Measurements from ENCODE around the gene TNN.
"Not testable (repeated sequence)": the region's sequence is repeated elsewhere in the genome, so short reads cannot be mapped to it uniquely, and the experiment has no call there.

TNN gene, protein sequence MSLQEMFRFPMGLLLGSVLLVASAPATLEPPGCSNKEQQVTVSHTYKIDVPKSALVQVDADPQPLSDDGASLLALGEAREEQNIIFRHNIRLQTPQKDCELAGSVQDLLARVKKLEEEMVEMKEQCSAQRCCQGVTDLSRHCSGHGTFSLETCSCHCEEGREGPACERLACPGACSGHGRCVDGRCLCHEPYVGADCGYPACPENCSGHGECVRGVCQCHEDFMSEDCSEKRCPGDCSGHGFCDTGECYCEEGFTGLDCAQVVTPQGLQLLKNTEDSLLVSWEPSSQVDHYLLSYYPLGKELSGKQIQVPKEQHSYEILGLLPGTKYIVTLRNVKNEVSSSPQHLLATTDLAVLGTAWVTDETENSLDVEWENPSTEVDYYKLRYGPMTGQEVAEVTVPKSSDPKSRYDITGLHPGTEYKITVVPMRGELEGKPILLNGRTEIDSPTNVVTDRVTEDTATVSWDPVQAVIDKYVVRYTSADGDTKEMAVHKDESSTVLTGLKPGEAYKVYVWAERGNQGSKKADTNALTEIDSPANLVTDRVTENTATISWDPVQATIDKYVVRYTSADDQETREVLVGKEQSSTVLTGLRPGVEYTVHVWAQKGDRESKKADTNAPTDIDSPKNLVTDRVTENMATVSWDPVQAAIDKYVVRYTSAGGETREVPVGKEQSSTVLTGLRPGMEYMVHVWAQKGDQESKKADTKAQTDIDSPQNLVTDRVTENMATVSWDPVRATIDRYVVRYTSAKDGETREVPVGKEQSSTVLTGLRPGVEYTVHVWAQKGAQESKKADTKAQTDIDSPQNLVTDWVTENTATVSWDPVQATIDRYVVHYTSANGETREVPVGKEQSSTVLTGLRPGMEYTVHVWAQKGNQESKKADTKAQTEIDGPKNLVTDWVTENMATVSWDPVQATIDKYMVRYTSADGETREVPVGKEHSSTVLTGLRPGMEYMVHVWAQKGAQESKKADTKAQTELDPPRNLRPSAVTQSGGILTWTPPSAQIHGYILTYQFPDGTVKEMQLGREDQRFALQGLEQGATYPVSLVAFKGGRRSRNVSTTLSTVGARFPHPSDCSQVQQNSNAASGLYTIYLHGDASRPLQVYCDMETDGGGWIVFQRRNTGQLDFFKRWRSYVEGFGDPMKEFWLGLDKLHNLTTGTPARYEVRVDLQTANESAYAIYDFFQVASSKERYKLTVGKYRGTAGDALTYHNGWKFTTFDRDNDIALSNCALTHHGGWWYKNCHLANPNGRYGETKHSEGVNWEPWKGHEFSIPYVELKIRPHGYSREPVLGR (N-terminal part only)

DNA sequence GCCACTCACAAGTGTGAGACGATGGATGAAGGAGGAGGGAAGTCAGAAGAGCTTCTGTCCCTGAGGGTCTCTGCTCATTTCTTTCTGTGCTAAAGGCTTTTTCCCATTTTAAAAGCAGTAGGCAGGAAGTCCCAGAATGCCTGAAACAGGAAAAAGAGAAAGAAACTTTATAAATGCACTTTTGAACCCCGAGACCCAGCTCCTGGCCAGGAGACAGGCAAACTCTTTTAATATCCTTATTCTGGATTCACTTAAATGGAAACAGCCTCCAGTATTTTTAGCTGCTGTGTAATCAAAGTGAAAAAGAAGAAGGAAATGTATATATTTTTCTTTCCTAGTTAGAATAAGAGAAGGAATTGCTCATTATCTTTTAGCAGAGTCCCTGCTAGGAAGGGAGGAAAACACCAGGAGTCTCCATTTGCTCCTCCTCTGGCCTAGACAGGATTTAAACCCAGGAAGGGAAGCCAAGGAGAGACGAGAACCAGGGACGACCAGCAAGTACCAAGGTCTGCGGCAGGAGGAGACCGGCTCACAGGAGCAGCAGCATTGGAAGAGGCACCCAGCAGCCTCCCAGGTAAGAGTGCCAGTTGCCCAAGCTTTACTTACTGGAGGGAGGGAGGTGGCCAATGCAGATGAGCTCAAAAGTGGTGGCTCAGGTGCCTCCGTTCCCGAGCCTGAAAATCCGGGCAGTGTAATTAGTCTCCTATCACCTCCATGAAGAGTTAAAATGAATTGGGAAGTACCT is at the start of gene TNN:
Gene TNN, plus strand, starts transcription at position 472 of the 745 bp plus-strand sequence. CDS start 9,586 bp downstream, outside the sequence.
- no peak for DNase-seq (ENCODE audit: low read depth)

DNA sequence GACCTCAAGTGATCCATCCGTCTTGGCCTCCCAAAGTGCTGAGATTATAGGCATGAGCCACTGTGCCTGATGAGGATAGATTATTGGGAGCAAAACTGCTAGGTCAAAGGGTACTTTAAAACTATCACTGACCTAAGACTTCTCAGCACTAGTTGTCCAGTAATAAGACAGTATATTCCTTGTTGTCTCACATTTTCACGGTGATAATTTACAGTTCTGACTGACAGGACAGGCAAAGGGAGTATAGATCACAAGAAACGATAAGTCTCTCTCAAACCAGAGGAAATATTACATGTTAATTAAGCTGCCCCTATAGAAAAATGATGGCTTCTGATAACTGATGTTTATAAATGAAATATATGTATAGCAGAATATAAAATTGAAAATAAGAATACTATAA is 48.1 kb upstream of the TNN start:
- no peak for DNase-seq (ENCODE audit: low read depth)

DNA sequence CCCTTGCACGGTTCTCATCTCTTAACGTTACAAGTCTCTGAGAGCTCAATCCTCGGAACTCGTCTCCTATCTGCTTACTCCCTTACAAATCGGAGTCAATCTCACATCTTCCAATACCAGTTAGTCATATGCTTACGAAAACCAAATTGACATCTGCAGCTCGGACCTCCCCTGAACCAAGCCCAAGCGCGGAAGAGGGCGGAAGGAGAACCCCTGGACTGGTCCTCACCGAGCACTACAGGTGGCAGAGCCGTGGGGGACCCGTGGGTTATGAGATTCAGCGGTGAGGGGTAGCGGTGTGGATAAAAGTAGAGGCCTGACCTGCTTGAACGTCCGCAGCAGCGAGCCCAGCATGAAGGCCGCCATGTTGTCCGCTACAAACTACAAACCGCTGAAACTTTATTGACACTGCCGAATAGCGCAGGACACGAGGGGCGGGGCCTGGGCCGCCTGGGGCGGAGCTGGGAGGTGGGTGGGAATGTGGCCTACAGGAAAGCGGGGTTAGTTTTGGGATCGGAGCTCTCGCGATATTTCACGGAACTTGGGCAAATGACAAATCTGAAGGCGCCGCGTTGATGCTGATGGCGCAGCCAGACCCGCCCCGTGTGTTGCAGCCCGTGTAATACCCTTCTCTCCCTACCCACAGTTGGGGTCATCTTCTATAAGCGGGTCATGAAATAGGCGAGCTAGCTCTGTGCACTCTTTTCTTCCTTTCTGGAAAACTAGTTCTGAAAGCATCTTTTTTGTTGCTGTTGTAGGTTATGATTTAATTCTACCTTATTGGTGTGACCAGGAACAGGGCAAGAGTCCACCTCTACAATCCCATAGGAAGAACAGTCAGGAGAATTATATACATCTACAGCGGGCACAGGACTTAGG is 44.4 kb upstream of the TNN start, which contains the start of gene MRPS14:
Gene MRPS14, minus strand, starts transcription at position 383 of the 879 bp plus-strand sequence. Its CDS starts 17 bp downstream, at position 366.
- peak; percentile 96 for DNase-seq (ENCODE audit: low read depth)

DNA sequence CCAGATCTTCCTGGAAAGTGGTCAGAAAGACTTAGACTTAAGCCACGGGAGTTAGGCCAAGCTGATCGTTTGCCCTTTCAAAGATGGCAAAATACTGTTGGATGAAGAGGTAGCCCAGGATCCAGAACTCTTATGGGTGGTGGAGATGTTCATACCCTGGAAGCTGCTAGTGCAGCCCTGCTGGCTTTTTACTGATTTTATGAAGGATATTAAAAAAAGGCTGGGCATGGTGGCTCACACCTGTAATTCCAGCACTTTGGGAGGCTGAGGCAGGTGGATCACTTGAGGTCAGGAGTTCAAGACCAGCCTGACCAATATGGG is 43.8 kb upstream of the TNN start:
- not testable (repeated sequence) for DNase-seq (ENCODE audit: low read depth)

DNA sequence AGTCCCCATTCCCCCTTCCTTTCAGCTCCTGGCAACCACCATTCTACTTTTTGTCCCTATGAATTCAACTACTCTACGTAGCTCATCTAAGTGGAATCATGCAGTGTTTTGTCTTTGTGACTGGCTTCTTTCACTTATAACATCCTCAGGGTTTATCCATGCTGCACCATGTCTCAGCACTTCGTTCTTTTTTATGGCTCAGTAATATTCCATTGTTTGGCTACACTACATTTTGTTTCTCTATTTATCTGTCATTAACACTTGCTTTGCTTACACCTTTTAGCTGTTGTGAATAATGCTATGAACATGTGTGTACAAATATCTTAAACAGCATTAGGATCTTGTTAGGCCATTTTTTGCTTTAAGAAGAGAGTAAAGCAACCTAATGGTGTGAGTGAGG is 42.9 kb upstream of the TNN start:
- DNase-seq (ENCODE audit: low read depth), result no peak

DNA sequence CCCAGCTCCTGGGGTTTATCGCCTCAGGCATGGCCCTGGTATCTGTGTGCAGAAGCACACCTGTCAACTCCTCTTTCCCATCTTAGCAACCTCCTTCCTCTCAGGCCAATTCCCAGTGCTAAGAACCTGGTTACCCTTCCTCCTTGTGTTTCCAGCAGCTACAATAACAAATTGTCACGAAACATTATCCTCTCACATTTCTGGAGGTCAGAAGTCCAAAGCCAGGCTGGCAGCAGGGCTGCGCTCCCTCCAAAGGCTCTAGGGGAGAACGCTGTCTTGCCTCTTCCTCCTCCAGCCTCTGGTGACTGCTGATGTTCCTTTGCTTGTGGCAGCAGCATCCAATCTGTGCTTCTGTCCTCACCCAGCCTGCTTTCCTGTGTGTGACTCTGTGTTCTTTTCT is 33.7 kb upstream of the TNN start:
- no peak for DNase-seq (ENCODE audit: low read depth)

DNA sequence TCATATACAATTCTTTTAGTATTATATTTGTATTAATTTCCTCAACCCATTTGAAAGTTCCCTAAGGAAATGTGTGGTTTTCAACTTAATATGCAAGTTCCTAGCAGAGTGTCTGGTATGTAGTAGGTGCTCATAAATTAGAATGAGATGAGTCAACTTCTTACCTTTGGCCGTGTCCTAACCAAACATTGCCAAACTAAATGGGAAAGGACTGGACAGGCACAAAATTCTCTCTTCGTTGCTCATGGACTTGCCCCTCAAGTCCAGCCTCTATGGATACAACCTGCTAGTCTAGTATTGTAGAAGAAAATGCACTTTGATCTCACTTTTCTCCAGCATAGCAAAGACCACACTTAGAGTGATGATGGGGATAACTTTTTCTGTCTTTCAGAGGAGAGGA is 32.9 kb upstream of the TNN start:
- DNase-seq (ENCODE audit: low read depth), result no peak

DNA sequence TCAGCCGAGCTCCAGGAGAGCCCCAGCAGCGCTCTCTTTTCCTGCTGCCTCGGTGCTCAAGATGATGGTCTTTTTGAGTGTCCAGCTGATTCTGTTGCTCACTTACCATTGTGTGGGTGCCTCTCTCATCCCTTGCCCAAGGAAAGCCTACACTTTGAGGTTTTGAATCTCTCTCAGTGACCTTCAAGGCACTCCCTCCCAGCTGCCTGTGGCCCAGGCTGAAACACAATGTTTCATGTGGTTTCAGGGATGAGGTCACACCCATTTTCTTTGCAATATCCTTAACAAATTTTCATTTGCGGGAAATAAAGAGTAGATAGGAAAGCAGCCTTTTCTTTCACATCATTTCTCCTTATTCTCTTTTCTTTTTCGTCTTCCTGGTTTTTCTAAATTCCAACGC is 31.8 kb upstream of the TNN start:
- no peak for DNase-seq (ENCODE audit: low read depth)

DNA sequence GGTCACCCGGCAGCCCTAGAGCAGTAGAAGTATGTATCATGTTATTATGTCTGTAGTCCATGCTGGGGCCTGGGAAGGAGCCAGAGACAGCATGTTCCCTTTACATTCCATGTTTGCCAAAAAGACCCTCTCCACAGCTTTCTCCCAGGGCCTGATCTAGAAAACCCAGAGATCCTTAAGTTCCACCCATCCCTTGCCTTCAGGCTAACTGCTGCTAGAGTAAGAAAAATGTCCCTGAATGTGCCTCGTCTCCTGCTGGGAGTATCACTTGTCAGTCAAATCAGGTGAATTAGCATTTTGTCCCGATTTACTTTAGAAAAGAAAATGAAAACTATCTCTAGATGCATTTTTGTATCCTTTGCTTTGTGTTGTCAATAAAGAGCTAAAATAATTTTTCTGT is 31.2 kb upstream of the TNN start:
- DNase-seq (ENCODE audit: low read depth), result no peak

DNA sequence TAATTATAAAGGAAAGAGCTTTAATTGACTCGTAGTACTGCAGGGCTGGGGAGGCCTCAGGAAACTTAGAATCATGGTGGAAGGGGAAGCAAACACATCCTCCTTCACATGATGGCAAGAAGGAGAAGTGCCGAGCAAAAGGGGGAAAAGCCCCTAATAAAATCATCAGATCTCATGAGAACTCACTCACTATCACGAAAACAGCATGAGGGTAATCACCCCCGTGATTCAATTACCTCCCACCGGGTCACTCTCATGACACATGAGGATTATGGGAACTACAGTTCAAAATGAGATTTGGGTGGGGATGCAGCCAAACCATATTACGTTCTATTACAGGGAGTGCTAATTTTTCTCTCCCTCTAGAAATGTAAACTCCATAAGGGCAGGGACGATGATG is 30.2 kb upstream of the TNN start:
- DNase-seq (ENCODE audit: low read depth), result no peak

DNA sequence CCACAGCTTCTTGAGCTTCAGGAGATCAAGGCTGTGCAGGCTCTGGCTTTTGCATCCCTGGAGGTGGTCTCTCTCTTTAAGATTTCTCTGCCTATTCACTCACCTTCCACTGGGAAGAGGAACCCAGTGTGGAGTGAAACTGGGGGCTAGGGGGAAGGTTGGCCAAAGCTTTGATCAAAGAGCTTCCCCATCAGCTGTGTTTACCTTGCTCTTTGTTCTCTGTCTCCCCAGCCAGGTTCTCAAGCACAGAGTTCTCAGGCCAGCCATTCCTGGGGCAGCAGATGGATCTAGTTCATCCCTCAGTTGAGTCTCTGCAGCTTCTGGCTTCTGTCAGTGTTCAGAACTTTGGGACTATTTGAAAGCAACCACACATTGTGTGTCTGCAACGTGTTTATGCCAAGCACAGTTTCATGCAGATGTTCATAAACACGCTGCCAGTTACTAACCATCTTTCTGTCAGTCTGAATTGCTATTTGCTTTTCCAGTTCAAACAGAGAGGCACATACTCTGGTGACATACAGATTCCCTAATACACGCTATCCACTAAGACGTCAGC is 27.2 kb upstream of the TNN start:
- no peak for DNase-seq (ENCODE audit: low read depth)

DNA sequence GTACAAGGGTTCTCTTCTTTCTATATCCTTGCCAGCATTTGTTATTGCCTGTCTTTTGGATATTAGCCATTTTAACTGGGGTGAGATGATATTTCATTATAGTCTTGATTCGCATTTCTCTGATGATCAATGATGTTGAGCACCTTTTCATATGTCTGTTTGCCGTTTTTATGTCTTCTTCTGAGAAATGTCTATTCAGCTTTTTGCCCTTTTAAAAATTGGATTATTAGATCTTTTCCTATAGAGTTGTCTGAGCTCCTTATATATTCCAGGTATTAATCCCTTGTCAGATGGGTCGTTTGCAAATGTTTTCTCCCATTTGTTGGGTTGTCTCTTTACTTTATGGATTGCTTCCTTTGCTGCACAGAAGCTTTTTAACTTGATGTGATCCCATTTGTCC is 25.0 kb upstream of the TNN start:
- no peak for DNase-seq (ENCODE audit: low read depth)

DNA sequence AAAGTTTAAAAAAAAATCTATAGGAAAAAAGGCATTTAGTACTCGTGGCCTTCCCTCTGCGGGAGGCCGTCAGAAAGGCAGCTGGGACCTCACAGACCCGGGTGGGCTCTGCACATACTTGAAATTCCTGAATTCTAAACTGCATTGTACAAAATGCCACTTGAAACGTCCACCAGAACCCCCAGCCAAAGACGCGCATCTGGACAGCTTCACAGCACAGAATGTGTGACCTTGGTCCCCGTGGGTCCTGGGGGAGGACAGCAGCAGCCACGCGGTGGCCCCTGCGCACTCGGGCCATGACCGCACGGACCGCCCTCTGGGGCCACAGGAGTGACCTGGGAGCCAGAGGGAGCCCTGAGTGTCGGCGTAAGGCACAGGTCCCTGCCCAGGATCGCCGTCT is 23.8 kb upstream of the TNN start:
- DNase-seq (ENCODE audit: low read depth), result no peak

DNA sequence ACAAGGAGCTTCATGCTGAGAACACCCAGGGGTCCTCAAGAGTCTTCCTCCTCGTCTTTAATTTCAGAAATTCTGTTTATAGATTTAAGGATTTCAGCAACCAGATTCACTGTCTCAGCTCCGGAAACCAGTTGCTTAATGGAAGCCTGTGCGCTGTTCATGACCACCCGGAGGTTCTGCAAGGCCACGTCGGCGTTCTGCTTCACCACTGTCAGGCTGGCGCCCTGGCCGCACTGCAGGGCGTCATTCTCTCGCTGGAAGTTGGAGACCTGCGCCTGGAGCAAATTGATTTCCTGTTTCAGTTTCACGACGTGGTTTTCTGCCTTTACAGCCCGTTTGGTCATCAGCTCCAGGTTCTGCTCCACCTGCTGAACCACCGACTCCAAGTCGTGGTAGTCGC is 23.0 kb upstream of the TNN start:
- DNase-seq (ENCODE audit: low read depth), result not testable (repeated sequence)

DNA sequence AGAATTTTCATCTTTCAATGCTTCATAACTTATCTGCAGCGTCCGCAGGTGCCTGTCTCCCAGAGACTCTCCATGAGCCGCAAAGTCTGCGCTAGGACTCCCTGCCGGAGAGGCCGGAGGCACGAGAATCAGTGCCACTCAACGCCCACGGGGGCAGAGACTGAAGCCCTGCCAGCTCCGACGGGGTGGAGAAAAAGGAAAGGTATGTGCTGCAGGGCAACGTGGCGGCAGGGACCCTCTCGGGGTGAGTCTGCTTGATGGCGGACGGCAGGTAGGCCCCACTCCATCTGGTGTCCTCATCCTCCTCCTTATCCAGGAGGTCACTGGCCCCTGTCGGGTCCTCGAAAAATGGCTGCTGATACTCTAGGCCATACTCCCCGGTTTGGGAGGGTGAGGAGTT is 22.5 kb upstream of the TNN start:
- no peak for DNase-seq (ENCODE audit: low read depth)

DNA sequence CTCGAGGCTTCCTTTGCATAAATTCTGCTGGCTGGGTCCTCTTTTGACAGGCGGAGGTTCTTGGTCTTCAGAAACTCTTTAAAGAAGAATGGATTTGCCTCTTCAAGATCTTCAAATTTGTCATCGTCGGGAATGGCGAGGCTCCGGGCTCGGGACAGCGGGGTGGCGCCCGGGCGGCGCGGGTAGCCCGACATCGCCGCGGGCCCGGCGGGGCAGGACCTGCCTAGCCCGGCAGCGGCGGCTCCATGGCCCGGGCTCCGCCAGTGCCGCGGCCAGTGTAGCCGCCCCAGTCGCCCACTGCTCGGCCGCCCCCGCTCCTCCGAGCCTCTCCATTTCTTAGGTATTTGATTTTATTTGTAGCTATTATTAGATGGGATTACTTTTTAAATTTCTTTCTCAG is 22.1 kb upstream of the TNN start:
- DNase-seq (ENCODE audit: low read depth), result no peak

DNA sequence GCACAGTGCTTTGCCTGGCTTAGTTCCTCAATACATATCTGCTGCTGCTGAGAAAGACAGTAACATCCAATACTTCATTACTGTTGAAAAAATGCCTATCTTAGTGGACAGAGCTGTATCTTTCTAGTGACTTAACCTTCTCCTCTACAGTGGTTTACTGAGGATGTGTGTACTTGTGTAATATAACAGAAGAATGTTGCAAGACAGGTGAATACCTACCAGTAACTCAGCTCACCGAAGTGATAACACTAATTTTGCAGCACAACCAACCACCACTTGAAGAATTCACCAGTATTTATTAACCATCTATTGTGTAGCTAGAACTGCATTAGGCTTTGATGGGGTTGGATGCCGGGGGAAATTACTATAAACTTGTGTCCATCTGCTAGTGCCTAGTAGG is 16.6 kb upstream of the TNN start:
- DNase-seq (ENCODE audit: low read depth), result no peak

DNA sequence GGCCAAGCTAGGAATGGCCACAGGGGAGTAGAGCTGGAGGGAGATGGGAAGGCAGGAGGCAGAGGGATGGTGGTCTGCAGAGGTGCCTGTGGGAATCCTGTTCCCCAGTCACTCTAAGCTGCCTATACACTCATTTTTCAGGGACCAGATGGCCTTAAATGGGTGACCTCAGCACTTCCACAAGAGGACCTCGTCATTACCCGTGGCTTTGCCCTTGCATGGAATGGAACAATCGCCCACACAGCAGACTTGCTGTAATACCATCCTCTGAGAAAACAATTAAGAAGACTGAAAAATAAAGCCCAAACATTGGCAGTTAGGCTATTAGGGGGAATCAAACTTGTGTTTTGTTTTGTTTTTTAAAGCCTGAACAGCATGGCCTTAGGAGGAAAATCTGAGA is 12.9 kb upstream of the TNN start:
- no peak for DNase-seq (ENCODE audit: low read depth)

DNA sequence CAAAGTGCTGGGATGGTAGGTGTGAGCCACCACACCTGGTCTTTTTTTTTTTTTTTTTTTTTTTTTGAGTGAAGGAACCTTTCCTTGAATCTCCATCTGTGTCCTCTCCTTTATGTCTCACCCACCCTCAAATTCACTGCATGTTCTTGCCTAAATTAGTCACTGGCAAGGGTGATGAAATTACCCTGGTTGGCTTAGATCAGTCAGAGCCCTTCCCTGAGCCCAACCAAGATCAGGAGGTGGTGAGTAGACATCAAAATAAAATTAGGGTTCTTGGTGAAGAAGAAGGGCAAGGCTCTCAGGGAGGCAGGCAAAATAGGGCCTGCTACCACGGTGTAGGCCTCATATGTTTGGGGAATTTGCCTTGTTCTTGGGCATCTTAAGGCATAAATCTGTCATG is 5.3 kb upstream of the TNN start:
- no peak for DNase-seq (ENCODE audit: low read depth)

DNA sequence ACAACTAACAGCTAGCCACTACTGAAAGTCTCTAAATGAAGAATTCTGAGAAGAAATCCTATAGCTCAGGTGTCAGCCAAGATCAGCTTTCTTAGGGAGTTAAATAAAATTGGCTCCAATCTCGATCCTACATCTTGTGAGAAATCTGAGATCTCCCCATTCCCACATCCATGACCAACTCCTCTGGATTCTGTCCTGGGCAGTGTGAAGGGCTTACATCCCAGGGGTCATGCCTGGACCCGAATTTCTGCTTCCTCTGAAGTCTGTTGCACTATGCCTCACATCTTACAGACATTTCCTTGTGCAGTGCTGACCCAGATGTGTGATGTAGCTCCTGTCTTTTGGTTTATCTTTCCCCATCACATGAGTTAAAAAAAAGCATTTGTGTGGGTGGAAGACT is 4.8 kb upstream of the TNN start:
- DNase-seq (ENCODE audit: low read depth), result no peak

All from GM04504 (cell line).